SK-N-MC (cell line): ENCODE data around the gene GRIP2.

Source experiments
- EZH2 ChIP-seq: fragments of 200-600 bp; sonication (generic); IDR thresholded peaks from one replicate; pipeline ENCODE4 v1.6.1; 2017; ENCODE audit warnings: antibody characterized with exemption
- POLR2AphosphoS5 ChIP-seq: IDR thresholded peaks from 2 replicates; pipeline ENCODE4 v1.6.1; 2012; ENCODE audit warnings: mild to moderate bottlenecking, low read depth, low read length, borderline replicate concordance

GRCh38 chr3:14569474-14570000, 29.4 kb upstream of the GRIP2 start:
- TF ChIP-seq POLR2AphosphoS5, result no peak
- TF ChIP-seq EZH2, result no peak
